HG03108 (cell line): ENCODE measurements around the gene UGT1A10.
"Not testable (repeated sequence)": the region's sequence is repeated elsewhere in the genome, so short reads cannot be mapped to it uniquely, and the experiment has no call there.

Experiments
- ATAC-seq: cut with Tn5 transposase; IDR thresholded peaks from one replicate; pipeline ENCODE4 v1.9.1; 2021; ENCODE audit warnings: moderate library complexity; ENCODE audit not compliant: unreplicated experiment

The UGT1A10 gene

GRCh38 chr2:233655043-233655442, 18.8 kb downstream of the UGT1A10 start:
- no peak for ATAC-seq

- not testable (repeated sequence) for ATAC-seq
Measured at GRCh38 chr2:233655943-233656342, 19.7 kb downstream of the UGT1A10 start.

- no peak for ATAC-seq
Measured at GRCh38 chr2:233656443-233656842, 20.2 kb downstream of the UGT1A10 start.

- ATAC-seq = no peak
Measured at GRCh38 chr2:233658610-233659009, 22.4 kb downstream of the UGT1A10 start.

- no peak for ATAC-seq
Measured at GRCh38 chr2:233663911-233664310, 27.7 kb downstream of the UGT1A10 start.

- no peak for ATAC-seq
Measured at GRCh38 chr2:233668605-233669260, 32.5 kb downstream of the UGT1A10 start.

- no peak for ATAC-seq
Measured at GRCh38 chr2:233671290-233672161, 35.3 kb downstream of the UGT1A10 start, which contains the start of gene UGT1A9. Gene UGT1A9, plus strand, starts transcription at chr2:233671898. Its CDS starts 37 bp downstream, at chr2:233671935.

GRCh38 chr2:233672886-233673285, 36.6 kb downstream of the UGT1A10 start:
- ATAC-seq = no peak

GRCh38 chr2:233673896-233674295, 37.6 kb downstream of the UGT1A10 start:
- no peak for ATAC-seq

GRCh38 chr2:233674314-233674713, 38.1 kb downstream of the UGT1A10 start:
- no peak for ATAC-seq

- no peak for ATAC-seq
Measured at GRCh38 chr2:233674995-233675394, 38.7 kb downstream of the UGT1A10 start.

- ATAC-seq = no peak
Measured at GRCh38 chr2:233676046-233676445, 39.8 kb downstream of the UGT1A10 start.

GRCh38 chr2:233679196-233679595, 42.9 kb downstream of the UGT1A10 start:
- no peak for ATAC-seq

GRCh38 chr2:233680361-233681045, 44.3 kb downstream of the UGT1A10 start:
- ATAC-seq = no peak

- no peak for ATAC-seq
Measured at GRCh38 chr2:233681521-233682099, 45.4 kb downstream of the UGT1A10 start, which contains the start of gene UGT1A7. Gene UGT1A7, plus strand, starts transcription at chr2:233681901. Its CDS starts 37 bp downstream, at chr2:233681938.

- no peak for ATAC-seq
Measured at GRCh38 chr2:233684640-233685039, 48.4 kb downstream of the UGT1A10 start.

- ATAC-seq = no peak
Measured at GRCh38 chr2:233686928-233687327, 50.7 kb downstream of the UGT1A10 start.

- no peak for ATAC-seq
Measured at GRCh38 chr2:233688341-233688740, 52.1 kb downstream of the UGT1A10 start.

GRCh38 chr2:233689031-233689430, 52.8 kb downstream of the UGT1A10 start:
- no peak for ATAC-seq

- ATAC-seq = no peak
Measured at GRCh38 chr2:233689501-233689900, 53.3 kb downstream of the UGT1A10 start.

GRCh38 chr2:233690444-233690843, 54.2 kb downstream of the UGT1A10 start:
- ATAC-seq = no peak
